Stimulated activated CD4-positive, alpha-beta T cell treated with anti-CD3 and anti-CD28 coated beads, Interleukin-12 subunit alpha, Interleukin-12 subunit beta, amount 100 ng/mL, for 48 hours (primary cell): ENCODE measurements around the gene ALDOC.
A peak's percentile ranks its signal among the peaks of the same experiment; 100 is the strongest.
"Not testable (repeated sequence)": the region's sequence is repeated elsewhere in the genome, so short reads cannot be mapped to it uniquely, and the experiment has no call there.

Source experiments
- DNase-seq, 3 donors: peaks; one replicate each; pipeline ENCODE4 v3.0.0-alpha.2; 2020; ENCODE audit warnings: low read depth in 2 of 3, low spot score in 1 of 3

Gene ALDOC

DNA sequence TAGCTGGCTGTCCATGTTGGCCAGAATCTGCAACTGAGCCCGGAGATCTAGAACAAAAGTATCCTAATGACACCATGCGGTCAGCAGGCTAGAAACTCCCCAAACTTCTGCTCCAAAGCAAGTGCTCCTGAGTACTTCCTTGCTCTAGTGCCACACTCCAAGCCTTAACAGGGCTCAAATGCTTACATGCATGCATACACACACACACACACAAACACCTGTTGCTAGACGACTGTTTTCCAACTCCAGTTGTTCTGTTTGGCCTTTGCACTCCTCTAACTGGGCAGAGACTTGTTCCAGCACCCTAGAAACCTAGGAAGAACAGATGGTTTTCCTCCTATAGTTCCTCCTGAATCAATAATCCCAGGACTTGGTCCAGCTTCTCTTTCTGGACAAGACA is 7.7 kb upstream of the ALDOC start:
- no peak for DNase-seq

DNA sequence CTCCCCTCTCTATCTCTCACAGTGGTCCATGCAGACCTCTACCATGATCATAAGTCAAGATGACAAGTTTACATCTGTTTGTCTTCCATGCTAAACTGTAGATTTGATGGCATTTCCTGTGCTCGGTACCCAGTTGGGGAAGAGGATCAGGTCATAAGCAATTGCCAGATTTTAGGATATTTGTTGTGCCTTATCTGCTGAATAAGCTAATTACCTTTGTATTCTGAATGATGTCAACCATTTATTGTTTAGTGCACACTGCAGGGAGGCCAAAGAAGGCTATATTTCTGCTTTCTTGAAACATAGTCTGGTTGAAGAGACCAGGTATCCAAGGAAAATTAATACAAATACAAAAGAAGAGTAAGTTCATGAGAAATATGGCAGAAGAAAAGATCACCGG is 5.8 kb upstream of the ALDOC start:
- no peak for DNase-seq

DNA sequence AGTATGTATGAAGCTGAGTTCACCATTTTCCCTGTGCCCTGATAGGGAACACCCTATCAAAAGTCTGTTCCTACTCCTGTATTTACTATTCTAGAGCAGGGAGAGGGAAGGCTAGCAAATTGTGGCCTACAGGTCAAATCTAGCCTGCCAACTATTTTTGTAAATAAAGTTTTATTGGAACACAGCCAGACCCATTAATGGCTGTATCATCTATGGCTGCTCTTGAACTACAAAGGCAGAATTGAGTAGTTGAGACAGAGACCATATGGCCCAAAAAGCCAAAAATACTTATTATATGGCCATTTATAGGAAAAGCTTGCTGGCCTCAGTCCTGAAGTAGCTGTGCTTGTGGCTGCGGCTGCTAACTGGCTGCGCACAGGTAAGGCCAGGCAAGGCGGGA is 4.3 kb upstream of the ALDOC start:
- no peak for DNase-seq

DNA sequence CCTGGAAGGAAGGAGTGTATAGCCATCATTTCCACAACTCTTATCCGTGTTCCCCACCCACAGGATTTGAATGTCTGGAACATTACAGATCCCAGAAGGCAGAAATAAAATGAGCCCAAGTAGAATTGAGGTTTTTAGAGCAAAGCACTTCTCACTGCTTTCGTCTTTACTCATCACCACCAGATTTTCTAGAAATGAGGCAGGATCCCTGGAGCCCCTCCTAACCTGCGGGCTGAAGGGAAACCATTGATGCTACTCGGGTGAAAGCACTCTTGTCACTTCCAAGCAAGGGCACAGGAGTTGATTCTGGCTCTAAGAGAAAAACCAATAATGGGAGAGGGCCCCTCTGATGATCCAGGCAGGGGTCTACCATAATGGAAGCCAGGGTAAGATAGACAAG is 2.8 kb upstream of the ALDOC start:
- DNase-seq = peak in 1 of 3 donors; percentile 37

DNA sequence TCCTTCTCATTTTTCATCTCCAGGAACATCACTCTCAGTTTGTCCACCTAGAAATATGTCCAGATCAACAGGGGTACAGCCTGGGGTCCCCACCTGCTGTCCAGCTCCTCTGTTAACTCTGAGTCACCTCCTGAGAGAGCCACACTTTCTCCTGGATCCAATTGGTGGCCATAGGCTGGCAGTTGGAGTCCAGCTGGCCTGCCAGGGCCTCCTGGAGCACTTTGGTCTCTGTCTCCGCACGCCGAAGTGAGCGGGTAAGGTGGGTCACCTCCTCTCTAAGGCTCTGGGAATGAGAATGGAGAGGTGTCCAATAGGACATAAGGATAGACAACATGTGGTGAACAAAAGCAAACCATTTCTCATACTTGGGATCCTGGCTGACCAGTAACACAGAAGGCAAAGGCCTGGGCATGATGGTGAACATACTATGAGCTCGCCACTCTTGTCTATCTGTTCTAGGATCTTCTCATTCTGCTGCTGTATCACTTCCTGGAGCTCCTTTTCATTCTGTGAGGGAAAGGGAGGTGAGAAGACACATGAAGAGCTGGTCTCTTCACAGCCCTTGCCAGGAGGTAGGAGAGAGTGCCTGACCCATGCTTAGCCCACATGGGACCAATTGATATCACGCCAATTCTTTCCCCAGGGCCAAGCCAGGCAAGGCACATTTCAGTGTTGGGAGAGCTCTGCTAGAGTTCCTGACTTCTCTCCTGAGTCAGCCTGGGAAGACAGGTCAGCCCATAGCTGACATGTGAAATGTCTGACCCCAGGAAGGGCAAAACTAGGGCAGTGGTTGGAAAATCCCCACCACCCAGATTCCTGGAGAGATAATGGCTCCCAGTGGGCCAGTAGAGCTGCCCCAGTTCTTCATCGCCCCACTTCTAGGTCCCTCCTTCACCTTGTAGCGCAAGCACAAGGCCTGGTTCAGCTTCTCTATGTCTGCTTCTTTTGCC is 1.8 kb upstream of the ALDOC start:
- no peak for DNase-seq

DNA sequence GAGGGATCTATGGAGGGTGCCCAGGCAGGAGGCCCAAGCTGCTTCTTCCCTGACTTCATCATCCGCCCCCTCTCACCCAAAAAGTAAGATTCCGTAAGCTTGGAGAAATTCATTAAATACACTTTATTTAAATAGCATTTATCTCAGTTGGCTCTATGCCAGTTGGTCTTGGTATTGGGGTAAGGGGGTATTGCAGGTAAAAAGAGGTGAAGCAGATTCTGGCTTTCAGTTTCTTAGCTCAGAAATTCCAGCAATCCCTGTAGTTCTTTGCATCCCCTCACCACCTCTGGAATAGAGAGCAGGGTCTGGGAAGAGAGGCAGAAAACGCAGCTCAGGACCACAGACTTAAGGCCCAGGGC is 750 bp upstream of the ALDOC start:
- no peak for DNase-seq

DNA sequence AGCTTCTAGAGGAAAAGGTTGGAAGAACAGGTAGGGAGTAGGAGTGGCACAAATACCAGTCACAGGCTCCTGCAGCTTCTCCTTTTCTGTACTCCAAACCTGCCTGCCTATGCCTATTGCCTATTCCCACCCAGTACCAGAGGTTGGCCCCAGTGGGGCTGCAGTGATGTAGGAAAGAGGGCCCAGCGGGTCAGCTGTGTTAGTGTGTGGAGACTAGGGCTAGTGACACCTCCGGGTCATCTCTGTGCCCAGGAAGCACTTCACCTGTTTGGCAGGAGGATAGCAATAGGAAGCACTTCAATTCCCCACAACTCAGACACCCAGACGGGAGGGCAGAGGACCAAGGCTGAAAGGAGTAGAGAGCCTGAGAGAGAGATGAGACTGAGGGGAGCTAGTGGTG is 679 bp downstream of the ALDOC start:
- DNase-seq = not testable (repeated sequence)

DNA sequence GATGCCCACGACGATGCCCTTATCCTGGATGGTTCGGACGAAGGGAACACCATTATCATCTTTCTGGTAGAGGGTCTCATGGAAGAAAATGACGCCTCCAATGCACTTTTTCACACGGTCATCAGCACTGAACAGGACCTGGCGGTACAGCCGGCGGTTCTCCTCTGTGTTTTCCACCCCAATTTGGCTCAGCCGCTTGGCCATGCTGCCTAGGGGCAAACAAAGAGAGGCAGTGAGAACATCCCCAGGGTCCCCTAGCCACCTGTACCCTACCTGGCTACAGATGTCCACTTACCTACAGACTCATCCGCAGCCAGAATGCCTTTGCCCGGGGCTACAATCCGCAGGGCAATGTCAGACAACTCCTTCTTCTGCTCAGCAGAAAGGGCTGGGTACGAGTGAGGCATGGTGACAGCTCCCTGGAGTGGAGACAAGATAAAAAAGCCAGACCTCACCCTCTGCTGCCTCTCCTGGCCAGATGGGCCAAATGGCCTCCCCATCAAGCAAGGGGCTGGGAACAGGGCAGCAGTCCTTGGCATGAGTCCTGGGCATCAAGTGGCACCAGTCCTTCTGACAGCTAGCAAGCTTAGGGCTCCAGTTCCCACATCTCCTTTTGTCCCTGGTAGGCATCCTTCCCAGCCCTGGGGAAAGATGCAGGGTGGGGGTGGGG is 1.4 kb downstream of the ALDOC start:
- no peak for DNase-seq

DNA sequence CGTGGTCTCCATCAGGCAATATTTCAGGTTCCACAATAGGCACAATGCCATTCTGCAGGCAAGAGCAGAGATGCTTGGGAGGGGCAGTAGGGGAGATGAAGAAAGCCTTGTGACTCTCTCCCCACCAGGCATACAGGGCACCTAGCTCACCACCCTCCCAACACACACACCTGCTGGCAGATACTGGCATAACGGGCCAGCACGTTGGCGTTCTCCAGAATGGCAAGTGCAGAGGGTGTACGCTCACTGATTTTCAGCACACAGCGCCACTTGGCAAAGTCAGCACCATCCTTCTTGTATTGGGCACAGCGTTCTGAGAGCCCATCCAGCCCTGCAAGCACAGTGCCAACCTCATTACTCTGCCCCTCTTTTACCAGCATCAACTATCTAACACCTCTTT is 2.2 kb downstream of the ALDOC start:
- DNase-seq = no peak

DNA sequence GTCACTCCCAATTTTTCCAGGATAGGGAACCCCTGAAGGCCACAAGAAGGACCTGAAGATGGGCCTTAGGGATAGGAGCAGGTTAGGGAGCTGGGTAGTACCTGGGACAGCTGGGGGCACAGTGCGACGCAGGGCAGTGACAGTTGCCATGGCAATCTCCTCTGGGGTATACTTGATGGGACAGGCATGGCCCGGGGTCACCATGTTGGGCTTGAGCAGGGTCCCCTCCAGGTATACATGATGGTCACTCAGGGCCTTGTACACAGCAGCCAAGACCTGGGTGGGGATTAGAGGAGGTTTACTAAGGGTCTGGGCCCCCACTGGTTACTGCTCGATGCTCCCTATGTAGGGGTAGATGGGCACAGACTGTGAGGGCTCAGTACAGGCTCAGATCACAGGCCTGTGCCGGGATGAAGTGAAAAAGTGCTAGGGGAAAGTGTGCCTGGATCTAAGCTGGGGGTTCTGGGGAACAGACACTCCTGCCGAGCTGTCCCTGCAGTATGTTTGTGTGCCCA is 2.7 kb downstream of the ALDOC start:
- no peak for DNase-seq

DNA sequence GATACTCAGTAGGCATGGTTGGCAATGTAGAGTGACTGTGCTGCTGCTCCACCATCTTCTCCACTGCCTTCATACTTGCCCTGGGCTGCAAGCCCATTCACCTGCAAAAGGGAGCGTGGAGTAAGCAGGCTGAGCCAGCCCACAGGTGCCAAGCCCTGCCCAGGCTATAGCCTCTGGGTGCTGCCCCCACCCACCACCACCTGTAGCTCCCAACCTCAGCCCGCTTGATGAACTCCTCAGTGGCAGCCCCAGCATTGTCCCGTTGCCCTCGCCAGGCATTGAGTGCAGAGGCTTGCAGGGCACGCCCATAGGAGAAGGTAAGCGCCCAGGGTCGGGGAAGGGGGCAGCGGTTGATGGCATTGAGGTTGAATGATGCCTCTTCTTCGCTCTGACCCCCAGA is 3.2 kb downstream of the ALDOC start:
- no peak for DNase-seq

DNA sequence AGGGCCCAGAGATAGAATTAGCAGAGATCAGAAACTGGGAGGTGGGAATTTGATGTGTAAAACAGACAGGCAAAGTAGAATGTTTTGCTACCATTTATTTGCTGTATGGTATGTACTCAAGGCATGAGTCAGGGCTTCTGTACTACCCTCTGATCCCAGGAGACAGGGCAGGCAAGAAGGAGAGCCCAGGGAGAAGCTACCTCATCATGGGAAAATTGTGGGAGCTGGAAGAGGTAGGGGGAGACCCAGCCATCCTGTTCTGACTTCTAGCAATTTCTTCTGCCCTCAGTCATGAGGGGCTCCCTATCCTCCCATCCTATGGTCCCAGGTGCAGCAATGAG is 3.7 kb downstream of the ALDOC start:
- DNase-seq = no peak

DNA sequence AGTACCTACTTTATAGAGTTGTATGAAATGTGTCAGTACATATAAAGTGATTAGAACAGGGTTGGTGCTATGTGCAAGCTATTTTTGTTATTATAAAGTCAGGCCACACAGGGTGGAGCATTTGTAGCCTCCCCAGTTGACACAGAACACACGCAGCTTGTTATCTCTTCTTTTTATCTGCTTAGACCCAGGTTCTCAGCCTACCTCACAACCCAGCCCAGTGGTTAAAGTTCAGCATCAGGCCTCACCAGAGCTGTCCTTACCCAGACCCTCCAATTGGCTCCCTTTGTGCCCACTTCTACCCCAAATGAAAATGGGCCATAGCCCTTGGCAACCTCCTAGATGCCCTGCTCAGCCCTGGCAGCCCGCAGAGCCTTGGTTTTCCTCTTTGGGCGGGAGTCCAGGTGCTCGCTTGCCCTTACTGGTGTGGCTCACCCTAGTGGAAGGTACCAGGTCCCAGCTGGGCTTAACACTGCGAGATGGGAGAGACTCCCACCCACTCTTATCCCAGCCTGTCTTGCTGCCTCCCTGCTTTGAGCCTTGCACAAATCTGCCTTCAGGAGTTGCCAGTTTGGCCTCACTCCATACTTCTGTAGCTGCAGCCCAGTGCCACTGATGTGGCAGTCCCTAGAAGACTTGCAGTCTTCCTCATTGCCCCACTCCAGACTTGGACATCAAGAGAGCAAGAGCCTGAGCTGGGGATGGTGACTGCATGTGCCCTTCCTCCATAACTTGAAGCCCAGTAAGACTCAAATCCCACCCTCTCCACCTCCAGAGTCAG is 4.2 kb downstream of the ALDOC start:
- DNase-seq = no peak

DNA sequence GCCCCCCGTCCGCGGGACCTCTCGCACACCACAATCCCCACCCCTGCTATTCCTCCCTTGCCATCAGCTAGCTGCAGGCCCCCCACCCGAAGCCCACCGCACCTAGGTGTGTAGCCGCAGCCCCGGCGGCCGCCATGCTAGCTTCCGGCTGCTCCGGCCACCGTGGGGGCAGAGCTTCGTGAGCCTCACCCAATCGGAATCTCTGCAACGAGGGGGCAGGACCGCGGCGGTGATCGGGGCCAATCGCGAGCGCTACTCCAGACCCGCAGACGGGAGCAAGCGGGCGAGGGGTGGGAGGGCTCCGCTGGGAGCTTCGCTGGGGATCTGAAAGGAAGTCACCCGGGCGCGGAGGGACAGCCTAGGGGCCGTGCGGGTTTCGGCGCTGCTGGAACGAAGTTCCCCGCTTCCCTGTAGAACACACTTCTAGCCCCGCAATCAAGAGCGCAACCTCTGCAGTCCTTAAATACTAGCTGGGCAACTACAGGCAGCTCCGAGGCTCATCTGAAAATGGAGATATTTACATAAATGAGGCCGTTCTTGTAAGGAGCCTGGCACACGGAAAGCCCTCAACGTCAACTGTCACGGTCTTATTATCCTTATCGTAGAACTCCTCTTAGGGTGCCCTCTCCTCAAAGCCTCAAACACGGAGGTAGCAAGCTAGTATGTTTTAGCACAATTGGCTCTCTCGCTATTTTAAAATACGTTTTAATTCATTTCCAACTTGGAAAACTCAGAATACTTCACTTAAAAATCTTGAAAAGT is 5.2 kb downstream of the ALDOC start, which contains the start of gene PIGS:
Gene PIGS (minus strand): TSS at position 164 of the 762 bp plus-strand sequence. CDS start 28 bp downstream, at position 136.
- DNase-seq = peak; percentile 89 to 94 (median 90)

DNA sequence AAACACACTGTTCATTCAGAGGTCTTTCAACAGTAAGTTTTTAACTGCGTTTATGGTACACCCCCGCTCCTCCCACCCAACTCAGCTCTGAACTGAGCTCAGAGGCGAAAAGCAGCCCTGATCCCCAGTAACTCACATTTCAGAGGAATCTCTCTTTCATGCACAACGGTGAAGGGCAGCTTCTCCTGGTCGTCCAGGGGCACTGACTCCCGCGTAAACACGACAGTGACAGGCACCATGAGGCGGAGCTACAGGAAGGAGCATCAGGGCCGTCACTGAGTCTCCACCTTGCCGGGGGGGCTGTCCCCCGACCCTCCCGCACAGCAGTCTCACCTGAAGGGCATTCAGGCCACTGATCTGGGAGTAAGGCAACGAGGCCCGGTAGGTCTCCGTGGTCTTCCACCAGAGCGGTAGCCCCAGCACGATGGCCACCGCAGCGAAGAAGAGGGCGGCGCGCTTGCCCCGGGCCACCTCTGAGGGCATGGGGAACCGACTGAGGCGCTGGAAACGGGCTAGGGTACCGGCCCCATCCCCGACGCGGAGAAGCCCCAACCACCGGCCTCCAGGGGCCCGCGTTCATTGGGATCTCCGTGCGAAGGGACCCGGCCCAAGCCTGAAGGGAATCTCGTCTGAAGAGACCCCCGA is 5.9 kb downstream of the ALDOC start:
- peak; percentile 24 to 46 (median 37) for DNase-seq

DNA sequence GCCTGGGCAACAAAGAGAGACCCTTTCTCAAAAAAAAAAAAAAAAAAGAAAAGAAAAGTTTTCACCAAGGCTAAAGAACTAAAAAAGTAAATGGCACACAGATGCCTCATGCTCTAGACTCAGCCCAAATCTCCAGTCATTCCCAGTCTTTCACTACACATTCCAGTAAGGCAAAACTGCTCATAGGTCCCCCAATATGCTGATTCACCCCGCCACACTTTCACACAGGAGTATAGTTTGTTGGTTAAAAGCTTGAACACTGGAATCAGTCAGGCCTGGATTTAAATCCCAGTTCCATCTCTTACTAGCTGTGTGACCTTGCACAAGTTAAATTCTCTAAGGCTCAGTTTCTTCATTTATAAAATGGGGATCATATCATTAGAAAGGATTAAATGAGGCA is 7.2 kb downstream of the ALDOC start:
- DNase-seq = no peak

DNA sequence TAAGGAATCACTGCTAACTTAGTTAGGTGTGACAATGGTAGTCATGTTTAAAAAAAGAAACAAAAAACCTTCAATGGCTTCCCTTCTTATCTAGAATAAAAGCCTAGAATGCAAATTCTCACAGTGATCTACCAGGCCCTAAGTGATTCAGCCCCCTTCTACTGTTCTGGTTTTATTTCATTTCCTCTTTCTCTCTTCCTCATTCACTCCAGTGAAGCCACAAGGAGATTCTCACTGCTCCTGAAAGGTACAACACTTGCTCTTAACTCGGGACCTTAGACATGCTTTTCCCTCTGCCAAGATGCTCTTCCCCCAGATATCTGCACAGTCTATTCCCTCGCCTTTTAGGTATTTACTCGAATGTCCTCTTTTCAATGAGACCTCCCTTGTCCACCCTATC is 9.1 kb downstream of the ALDOC start:
- no peak for DNase-seq

DNA sequence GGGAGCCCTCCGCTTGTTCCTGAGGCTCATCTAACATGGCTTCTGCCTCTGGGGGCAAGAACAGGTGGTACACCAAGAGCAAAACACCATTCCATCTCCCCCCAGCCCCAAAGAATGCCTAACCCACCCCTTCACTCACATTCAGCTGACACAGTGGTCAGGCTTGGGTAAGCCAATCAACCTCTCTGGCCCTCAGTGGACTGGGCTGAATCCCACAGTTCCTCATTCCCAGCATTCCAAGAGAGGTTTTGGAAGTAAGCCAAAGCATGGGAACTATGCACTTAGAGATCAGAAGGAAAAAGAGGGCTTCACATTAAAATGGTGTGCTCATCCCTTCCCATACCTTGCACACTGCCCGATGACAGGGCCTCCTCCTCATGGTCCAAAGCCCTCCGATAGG is 13.2 kb downstream of the ALDOC start:
- no peak for DNase-seq

DNA sequence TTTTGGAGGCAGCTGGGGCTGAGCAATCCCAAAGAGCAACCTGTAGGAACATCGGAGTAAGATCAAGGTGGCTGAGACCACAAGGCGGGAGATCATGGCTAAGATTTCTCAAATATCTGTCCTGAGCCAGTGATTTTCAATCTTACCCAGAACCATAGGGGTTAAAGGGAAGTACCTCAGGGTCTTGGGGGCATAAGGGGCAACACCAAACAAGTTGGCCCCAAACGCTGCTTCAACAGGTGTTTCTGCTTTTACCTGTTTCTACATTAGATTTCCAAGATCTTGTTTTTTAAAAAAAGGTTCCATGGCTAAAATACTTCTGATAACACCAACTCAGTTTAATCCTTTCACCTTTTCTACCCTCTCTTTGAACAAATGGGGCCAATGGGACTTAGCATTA is 21.7 kb downstream of the ALDOC start:
- no peak for DNase-seq

DNA sequence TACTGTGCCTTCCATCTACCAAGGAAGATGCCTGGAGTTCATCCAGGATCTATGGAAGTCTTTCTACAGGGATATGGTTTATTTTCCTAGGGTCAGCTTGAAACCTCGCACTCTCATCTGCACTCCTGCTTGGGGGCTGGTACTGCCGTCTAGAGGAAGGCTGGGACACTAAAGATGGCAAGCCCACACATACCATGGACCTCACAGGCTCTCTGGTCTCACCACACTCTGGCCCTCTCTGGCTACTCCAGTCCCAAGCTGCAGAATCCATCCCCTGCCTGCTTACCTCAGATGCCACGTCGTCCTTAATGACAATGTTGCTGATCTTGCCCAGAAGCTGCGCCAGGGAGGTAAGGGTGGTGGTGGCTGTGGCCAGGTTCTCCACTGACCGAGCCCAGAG is 22.1 kb downstream of the ALDOC start:
- DNase-seq = no peak
